ENCODE data around the gene BFSP2.
"Not testable (repeated sequence)": the region's sequence is repeated elsewhere in the genome, so short reads cannot be mapped to it uniquely, and the experiment has no call there.

The BFSP2 gene

DNA sequence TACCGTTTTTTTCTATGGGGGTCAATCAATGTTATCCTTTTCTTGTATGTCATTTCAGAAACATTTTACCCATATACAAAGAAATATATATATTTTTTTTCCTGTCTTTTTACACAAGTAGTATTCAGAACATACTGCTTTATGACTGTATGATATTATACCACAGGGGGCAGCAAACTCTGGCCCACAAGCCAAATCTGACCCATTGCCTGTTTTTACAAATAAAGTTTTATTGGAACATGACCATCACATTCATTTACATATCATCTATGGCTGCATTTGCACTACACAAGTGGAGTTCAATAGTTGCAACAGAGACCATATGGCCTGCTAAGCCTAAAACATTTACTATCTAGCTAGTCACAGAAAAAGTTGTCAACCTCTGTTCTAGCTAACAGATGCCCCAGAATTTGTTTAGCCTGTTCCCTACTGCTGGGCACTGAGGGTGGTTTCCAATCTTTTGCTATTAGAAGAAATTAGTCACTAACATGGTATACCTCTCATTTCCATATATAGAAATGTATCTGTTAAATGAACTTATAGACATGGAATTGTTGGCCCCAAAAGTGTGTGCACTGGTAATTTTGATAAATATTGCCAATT is 57.7 kb downstream of the BFSP2 start:
- no peak for DNase-seq

DNA sequence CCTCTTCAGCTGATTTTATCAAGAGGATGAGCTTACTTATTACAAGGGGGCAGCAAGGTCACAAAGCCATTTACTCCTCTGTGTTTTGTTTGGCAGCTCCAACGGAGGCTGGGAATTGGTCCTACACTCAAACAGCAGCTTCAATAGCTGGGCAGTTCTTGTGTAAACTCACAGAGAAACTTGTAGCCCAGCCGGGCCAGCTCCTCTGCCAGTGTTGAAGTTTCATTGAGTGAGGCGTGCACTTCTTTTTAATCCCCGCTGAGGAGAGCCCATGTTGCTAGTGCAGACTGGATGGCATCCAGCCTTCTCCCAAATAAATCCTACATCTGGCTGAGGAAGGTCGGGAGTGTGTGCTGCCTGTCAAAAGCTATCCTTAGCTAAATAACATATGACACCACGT is 59.5 kb downstream of the BFSP2 start:
- DNase-seq: no peak

DNA sequence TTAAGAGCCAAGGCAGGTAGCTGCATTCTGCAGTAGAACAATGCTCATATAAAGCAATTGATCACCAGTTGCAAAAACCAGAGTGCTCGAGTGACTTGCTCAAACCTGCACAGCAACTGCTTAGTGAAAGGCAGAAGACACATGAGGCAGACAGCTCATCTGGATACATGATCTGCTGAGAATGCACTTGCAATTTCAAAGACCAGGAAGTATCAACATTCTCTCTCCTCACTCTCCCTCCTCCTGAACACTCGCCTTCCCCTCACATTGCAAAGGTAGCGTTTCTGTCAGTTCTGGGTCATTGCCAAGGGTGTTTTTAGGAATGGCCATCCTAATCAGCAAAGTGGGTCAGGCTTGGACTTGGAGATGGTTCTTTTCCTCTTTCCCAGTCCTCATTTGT is 61.0 kb downstream of the BFSP2 start:
- DNase-seq: no peak

DNA sequence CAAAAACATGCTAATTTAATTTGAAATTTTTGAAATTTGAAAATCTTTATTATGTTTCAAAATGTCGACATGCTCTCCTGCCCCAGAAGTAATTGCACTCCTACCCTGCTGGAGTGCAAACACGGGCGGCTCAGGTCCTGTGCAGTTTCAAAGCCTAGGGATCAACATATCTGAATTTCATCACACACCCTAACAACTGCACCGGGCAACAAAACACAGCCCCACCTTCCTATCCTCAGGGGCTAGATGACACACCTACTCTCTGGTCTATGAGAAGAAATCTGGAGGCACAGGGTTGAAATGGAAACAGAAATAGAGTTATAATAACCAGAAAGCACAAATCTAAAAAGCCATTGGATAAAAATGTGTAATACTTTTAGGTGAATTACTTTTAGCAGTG is 61.4 kb downstream of the BFSP2 start:
- DNase-seq: no peak

DNA sequence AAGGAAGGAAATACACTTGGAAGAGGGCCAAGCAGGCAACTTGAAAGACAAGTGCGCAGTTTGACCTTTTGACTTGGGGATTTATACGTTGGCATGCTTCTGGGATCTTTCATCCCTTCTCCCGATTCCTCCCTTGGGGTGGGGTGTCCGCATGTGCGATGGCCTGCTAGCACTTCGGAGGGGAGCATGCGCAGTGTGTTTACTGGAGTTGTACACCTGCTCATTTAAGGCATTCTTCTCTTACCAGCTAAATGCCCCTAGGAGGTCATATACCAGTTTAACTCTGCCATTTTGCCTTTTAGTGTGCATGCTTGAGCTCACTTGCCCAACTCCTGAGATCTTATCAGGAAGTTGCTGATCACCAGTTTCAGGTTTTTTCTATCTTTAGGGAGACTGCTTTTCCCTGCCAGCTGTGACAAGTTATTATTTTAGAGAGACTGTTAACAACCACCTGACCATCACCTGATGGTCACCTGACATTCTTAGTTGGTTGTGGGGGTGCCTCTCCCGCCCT is 63.5 kb downstream of the BFSP2 start:
- DNase-seq: no peak

DNA sequence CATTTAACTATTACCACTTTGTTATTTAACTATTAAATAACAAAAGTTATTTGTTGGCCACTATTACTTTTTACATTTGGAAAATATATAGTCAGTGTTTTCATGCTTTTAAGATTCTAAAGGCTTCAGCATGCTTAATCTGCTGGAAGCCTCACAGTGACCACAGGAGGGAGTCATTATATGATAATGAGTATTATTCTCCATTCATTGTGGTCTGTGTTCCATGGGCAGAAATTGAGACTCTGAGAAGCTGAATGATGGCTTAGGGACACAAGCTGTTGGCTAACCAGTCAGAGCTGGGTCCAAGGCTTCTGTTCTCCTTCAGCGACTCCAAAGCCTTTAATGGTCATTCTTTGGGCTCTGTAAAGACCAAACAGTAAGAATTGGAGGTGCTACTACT is 64.7 kb downstream of the BFSP2 start:
- no peak for DNase-seq

DNA sequence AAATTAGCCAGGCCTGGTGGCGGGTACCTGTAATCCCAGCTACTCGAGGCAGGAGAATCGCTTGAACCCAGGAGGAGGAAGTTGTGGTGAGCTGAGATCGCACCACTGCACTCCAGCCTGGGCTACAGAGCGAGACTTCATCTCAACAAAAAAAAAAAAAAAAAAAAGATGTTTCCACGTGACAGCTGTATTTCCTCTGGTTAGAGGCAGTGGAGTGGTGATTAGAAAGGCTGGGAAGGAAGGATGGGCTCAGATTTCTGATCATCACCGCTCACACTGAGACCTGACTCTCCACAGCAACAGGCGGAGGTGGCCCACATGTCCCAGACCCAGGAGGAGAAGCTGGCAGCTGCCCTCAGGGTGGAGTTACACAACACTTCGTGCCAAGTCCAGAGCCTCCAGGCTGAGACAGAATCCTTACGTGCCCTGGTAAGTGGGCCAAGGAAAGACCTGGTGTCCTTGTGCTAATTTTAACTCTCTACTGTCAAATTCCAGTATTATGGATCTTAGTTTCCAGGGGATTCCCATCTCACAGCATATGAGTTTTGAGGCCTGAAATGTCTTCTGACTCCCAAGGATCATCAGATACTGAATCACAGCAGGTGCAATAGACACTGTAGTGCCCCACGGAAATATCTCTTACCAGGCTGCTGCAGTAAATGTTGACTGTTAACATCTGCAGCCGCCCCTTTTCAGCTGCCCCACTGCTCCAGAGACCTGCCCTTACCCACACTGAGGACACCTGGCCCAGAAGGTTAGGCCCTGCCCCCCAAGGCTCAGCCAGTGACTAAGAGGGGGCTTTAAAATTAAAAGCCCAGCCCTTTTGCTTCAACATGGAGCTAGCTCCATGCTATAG is 66.9 kb downstream of the BFSP2 start:
- no peak for DNase-seq

DNA sequence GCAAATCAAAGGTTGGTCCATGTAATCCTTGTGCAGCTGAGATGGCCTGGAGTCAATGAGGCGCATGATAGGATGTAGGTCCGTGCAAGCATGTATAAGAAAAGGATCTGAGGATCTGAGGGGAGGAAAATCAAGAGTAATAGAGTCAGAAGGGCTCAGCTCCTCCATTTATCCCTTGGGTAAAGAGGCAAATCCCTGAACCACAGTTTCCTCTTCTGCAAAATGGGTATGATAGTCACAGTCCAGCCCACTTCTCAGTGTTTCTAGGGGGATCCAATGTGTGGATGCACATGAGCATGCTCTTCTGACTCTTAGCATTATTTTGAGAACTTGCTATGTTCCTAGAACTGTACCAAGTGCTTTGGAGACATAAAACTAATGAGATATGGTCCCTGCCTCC is 67.9 kb downstream of the BFSP2 start:
- no peak for DNase-seq

DNA sequence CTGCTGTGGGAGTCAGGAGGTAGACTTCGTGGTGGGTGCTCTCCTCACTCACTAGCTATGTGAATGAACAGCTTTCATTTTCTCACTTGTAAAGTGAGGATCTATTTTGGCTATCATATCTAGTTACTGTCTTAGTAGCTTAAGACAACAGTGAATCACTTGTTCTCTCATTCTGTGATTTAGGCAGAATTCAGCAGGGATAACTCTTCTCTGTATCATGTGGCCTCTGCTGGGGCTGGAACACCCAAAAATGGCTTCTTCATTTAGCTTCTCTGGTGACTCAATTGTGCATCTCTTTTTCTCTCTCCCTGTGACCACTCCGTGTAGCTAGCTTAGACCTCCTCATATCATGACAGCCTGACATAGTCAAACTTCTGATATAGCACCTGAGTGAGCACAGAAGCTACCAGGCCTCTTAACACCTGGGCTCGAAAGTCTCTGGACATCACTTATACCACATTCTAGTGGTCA is 68.4 kb downstream of the BFSP2 start:
- DNase-seq: no peak

DNA sequence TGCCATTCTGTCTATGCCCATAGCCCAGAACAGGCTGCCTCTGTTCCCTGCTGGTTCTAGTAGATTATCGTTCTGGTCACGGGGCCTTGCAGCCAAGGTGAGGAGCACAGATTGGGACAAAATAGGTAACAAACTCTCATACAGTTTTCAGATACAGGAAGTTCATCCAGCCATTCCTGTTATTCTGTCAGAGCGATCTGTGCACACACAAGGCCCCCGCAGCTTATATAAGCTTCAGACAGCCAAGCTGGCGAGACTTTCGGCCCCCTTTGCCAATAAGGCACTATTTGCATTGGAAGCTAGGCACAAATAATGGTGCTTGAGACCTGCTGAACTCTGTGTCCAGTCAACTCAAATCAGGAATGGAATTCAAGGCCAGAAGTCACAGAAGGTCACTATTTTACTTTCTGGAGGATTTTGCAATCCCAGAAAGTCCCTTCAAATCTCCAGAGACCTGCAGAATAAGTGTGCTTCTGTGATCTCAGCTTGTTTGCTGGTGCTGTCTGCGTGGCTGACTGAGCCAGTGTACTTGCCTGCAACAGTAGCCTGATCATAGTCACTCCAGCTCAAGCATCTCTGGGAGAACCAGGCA is 69.4 kb downstream of the BFSP2 start:
- DNase-seq: no peak

DNA sequence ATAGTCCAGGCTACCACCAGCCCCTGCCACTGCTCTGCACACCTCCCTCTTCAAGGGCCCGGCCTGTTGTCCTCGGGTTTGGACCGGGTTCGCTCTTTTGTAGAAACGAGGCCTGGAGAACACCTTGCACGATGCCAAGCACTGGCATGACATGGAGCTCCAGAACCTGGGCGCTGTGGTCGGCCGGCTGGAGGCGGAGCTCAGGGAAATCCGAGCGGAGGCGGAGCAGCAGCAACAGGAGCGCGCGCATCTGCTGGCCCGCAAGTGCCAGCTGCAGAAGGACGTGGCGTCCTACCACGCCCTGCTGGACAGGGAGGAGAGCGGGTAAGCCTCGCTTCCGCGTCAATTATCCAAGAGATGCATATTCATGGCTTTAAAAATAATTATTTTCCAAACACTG is 72.4 kb downstream of the BFSP2 start:
- no peak for DNase-seq

DNA sequence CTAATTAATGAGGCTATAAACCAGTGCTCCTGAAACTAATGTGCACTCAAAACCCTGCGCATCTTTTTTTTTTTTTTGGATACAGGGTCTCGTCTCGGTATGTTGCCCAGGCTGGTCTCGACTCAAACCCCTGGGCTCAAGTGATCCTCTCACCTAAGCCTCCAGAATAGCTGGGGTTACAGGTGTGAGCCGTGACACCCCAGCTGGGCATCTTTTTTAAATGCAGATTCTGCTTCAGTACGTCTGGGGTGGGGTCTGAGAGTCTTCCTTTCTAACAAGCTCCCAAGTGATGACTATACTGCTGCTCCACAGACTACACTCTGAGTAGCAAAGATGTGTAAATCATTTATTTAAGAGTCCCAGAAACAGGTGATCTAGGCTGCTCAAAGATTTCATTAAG is 73.0 kb downstream of the BFSP2 start:
- DNase-seq: no peak

DNA sequence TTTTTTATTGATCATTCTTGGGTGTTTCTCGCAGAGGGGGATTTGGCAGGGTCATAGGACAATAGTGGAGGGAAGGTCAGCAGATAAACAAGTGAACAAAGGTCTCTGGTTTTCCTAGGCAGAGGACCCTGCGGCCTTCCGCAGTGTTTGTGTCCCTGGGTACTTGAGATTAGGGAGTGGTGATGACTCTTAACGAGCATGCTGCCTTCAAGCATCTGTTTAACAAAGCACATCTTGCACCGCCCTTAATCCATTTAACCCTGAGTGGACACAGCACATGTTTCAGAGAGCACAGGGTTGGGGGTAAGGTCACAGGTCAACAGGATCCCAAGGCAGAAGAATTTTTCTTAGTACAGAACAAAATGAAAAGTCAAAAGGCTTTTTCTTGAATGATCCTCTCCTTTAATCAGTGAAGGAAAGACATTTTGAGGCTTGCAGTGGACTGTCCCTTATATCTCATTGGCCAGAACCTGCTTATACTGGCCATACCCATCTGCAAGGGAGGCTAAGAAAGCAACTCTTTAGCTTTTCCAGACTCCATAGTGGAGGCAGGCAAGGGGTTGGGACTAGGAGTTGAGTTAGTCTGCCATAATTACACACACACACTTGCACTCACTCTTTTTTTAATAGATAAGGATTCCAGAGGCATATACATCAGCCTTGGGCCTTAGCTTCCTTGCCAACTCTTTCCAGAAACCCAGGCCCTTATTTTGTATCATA is 73.8 kb downstream of the BFSP2 start:
- not testable (repeated sequence) for DNase-seq

DNA sequence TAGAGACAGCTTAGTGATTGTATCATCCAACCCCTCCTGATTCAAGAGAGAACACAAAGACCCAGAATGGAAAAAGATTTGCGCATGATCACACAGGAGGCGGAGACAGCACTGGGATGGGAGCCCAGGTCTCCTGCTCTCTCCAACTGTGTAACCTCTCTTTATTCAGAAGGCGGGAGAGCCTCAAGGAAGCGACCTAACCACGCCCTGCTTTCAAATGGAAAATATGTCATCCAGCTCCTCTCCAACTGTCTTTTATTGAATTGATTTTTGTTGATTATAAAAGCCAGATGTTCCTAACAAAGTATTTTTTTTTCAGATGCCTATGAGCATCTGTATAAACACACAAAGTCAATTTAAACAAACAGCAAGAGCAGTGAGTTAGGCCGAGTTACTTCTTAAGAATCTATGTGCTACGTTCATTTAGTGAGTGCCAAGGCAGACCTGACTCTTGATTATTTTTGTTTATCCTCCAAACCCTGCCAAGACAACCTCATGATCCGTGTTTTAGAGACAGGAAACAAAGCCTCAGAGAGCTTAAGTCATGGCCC is 74.5 kb downstream of the BFSP2 start:
- DNase-seq: no peak

DNA sequence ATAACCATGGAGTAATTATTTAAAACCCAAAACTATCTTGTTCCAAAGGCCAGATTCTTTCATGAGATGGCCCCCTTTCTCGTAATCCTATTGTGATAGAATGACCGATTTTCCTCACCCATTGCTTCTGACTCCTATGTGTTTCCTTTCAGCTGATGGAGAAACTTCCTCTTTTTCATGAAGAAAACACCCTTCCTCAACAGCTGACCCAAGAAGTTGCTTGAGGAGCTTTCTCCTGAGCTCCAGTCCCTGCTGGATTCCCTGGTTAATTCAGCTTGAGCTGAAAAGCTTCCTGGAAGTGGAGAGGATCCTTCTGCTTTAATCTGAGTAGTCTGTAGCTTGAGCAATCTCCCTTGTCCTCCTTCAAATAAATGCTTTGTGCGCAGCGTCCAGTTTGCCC is 75.0 kb downstream of the BFSP2 start:
- no peak for DNase-seq

DNA sequence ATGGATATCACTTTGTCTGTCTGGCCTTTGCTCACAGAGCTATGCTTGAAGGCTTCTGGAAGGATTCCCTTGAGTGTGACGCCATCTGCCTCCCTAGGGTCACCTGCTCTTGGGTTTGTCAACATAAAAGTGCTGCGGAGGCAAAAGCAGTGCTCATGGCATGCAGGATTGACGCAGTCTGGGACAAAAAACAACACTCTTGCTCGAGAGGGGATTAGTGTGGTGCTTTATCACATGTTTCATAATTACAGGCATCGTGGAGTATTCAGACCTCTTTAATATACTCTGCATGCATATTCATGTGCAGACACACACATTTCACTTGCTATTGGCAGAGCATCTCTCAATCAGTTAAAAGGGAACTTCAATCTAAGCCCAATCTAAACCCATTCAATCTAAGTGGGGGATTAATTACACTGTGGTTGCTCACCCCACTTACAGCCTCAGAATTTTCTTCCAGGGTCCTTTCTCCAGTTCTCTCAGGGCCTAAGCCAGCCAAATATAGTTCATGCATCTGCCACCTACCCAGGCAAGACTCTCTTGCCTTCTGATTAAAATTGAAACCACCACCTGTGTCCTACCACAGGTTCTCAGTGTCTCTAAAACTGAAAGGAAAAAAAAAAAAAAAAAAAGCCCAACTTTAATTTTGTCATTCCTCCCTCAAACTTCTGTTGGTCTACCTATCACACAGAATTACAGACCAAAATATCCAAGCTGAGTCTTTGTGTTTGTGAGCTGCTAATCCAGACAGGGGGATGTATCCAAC is 75.6 kb downstream of the BFSP2 start:
- DNase-seq: no peak

DNA sequence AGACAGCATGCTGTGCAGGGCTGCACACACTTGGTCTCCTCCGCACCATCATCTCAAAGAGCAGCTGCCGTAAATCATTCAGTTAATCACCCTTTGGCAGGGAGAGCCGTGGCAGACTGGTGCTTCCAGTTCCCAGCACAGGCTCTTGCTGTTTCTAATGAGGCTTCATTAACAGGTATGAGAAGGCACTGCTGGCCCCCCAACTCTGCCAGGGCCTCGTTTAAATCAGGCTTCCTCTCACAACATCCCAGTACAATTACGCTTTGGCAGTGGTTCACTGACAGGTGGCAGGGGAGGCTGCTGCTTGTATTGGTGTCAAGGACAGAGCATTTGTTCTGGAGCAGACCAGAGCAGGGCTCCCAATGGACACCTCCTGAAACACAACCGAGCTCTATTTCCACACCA is 77.1 kb downstream of the BFSP2 start:
- DNase-seq: peak; percentile 62

DNA sequence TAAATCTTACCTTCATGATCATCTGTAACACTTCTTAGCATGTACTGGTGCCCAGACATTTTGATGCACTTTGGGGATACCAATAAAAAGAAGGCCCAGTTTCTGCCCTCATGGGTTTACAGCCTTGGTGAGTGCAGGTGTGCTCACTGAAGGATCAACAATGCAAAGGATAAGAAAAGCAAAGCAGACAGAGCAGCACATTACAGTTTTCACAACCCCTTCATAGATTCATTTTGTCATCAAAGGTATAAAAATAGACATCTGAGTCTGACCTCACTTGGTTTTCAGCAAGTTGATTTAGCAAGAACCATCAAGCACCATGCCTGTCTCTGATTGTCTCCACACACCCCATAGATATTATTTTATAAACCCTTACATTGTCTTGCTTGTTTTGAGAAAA is 77.6 kb downstream of the BFSP2 start:
- no peak for DNase-seq

DNA sequence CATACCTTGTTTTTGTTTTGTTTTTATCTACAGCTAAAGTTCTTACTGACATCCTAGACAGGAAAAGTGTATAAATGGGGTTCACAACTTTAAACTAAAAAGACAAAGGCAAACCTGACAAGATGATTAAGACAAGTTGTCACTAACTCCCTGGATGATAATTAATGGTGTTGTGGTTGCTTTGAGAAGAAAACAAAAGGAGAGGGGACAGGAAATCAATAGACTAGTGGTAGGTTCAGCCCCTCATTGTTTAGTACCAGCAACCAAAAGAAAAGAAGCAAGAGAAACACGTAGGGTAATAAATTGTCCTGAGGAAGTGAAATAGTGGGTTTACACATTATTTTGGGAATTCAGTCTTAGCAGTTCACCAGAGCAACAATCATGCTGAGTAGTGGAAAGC is 78.8 kb downstream of the BFSP2 start:
- DNase-seq: no peak

DNA sequence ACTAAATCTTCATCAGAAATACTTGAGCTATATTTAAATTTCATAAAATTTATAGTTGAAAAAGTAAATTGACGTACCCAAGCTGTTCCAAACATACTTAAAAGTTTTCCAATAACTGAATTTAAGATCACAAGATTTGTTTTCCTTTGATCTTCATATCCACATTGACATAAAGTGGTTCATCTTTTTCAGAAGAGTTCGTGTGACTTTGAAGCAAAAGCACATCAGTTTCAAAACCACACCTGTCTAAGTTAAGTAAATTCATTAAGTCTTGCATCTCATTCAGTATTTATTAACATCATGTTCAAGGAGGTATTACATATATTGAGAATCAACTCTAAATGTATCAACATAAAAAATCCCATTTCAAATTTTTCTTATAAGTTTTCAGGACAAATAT is 79.5 kb downstream of the BFSP2 start:
- DNase-seq: no peak

DNA sequence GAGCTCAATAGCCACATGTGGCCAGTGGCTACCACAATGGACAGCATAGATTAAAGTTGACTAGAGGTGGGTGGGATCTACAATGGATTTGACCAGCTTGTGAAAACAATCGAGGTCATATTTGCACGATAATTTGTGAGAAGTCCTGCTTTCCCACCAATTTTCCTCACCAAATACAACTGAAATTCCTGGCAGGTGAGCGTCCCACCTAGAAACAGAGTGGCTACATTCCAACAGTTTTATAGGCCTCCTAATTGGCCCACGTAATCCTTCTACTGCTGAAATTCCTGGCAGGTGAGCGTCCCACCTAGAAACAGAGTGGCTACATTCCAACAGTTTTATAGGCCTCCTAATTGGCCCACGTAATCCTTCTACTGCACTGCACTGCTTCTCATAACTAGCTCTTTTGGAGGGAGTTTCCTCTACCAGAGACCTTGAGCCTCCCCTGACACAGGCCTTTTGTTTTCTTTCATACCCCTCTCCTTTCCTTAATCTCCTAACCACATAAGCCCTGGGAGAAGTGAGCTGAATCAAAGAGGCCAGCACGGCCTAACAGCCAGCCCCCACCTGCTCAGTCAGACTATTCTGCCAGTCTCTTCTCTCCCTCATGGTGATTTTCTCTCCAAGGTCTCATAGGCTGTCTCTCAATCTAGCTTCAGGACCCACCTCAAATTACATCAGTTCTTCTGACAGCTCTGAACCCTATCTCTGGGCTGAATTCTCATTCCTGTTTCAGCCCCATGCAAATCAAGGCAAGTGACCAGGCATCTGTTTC is 80.2 kb downstream of the BFSP2 start:
- no peak for DNase-seq

All from retina (tissue), 1 donor.